Measurements from ENCODE around the gene SMKR1.

DNA sequence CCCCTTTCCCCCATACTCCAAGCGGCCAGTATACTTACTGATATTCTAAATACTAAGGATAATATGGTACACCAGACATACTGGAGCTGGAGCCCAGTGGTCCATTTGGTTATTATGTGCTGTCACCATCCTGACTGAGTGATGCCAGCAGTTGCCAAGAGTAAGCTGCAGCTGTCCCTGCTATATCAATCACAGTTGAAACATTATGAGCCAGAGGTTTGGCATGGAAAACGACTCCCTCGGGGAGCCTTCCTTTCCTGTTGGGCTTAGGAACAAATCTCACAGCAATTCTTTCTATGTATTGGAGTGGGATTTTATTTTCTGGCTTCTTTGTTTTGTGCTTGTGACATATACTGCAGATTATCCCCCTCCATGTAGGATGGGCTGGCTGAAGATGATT is 35.5 kb upstream of the SMKR1 start:
- TF ChIP-seq, protein P1, sequence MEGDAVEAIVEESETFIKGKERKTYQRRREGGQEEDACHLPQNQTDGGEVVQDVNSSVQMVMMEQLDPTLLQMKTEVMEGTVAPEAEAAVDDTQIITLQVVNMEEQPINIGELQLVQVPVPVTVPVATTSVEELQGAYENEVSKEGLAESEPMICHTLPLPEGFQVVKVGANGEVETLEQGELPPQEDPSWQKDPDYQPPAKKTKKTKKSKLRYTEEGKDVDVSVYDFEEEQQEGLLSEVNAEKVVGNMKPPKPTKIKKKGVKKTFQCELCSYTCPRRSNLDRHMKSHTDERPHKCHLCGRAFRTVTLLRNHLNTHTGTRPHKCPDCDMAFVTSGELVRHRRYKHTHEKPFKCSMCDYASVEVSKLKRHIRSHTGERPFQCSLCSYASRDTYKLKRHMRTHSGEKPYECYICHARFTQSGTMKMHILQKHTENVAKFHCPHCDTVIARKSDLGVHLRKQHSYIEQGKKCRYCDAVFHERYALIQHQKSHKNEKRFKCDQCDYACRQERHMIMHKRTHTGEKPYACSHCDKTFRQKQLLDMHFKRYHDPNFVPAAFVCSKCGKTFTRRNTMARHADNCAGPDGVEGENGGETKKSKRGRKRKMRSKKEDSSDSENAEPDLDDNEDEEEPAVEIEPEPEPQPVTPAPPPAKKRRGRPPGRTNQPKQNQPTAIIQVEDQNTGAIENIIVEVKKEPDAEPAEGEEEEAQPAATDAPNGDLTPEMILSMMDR (IDR thresholded peaks at IDR 0.05), result no peak
- TF ChIP-seq POLR2A (IDR thresholded peaks at IDR 0.05), result no peak
